Panc1 (cell line): ENCODE measurements around the gene MAPKBP1. TPM values are rescaled to one million over a fixed set of nuclear protein-coding genes. Genes with fewer than 3 reads are reported as not detected.

ENCODE experiments used
- ATAC-seq: fragments of 200-7000 bp; cut with Tn5 transposase; 2 replicates; pipeline ENCODE4 v1.9.1; 2020; ENCODE audit warnings: mild to moderate bottlenecking, moderate library complexity
- BruUV-seq: library from RNA; stranded (reverse); fragments of 400-500 nt; replicated peaks from 2 replicates; lab custom pipeline; 2021; lab: Mats Ljungman, UMichigan
- CTCF ChIA-PET: fragments of 300-600 bp; sonication (Branson Sonifier 250); formaldehyde crosslinking; loops from one replicate; lab custom pipeline; 2022; ENCODE audit warnings: antibody characterized with exemption; lab: Charles Lee
- POLR2A ChIA-PET: fragments of 300-600 bp; sonication (Branson Sonifier 250); formaldehyde crosslinking; loops from one replicate; lab custom pipeline; 2022; ENCODE audit warnings: antibody characterized with exemption; lab: Charles Lee
- DNase-seq: peaks from one replicate; pipeline ENCODE4 v3.0.0-alpha.2; 2010; ENCODE audit warnings: low read depth, low spot score
- H3K27ac ChIP-seq: 2 replicates; pipeline ENCODE4 v1.5.1; 2011; ENCODE audit warnings: mild to moderate bottlenecking, low read length, inconsistent platforms
- H3K27me3 ChIP-seq: fragments of 200-500 bp; sonication (Bioruptor generic); 2 replicates; pipeline ENCODE4 v1.6.0; 2014; ENCODE audit warnings: low read length, inconsistent platforms; ENCODE audit not compliant: control insufficient read depth, insufficient read depth
- H3K36me3 ChIP-seq: fragments of 200-500 bp; sonication (Bioruptor generic); 2 replicates; pipeline ENCODE4 v1.5.1; 2014; ENCODE audit warnings: inconsistent platforms, mild to moderate bottlenecking, low read length, moderate library complexity; ENCODE audit not compliant: control insufficient read depth, insufficient read depth
- H3K4me1 ChIP-seq: 2 replicates; pipeline ENCODE4 v1.5.1; 2011; ENCODE audit warnings: inconsistent platforms, mild to moderate bottlenecking, low read length, moderate library complexity; ENCODE audit not compliant: control insufficient read depth, insufficient read depth
- H3K4me3 ChIP-seq, 2 experiments: 2 replicates each; pipeline ENCODE4 v1.5.1; 2011 to 2012; ENCODE audit warnings: low read depth in 2 of 2, low read length in 2 of 2, mild to moderate bottlenecking in 2 of 2, inconsistent platforms in 1 of 2, moderate library complexity in 1 of 2
- H3K9me3 ChIP-seq: fragments of 200-500 bp; sonication (Bioruptor generic); 2 replicates; pipeline ENCODE4 v1.5.1; 2014; ENCODE audit warnings: low read depth, mild to moderate bottlenecking, inconsistent platforms, low read length, moderate library complexity; ENCODE audit not compliant: control insufficient read depth, insufficient read depth
- CTCF ChIP-seq: fragments of 450-650 bp; IDR thresholded peaks from 2 replicates; pipeline ENCODE4 v1.5.1; 2017; ENCODE audit warnings: mild to moderate bottlenecking
- POLR2AphosphoS5 ChIP-seq: IDR thresholded peaks from 2 replicates; pipeline ENCODE4 v1.6.1; 2012; ENCODE audit warnings: mild to moderate bottlenecking, low read depth, low read length, moderate library complexity
- SIN3A ChIP-seq: IDR thresholded peaks from 2 replicates; pipeline ENCODE4 v1.6.1; 2012; ENCODE audit warnings: low read depth, mild to moderate bottlenecking, low read length, moderate library complexity, borderline replicate concordance; ENCODE audit not compliant: insufficient read depth
- TCF7L2 ChIP-seq: IDR thresholded peaks from 2 replicates; pipeline ENCODE4 v1.6.1; 2011; ENCODE audit warnings: mild to moderate bottlenecking, low read depth, low read length, inconsistent platforms
- in situ Hi-C: cut with HindIII; loops from 2 replicates; pipeline ENCODE4 v1.10.0; 2016; ENCODE audit warnings: low sequenced_read_pairs, low pct_unique_long_range_greater_than_20kb
- intact Hi-C: fragments of 100-400 bp; cut with micrococcal nuclease; formaldehyde crosslinking; loops from one replicate; pipeline ENCODE4 v1.10.0; 2022; ENCODE audit not compliant: unreplicated experiment
- total RNA-seq: library from RNA; stranded (reverse); gene quantifications from one replicate; pipeline ENCODE4 v1.2.1, GENCODE V29; 2021; ENCODE audit not compliant: unreplicated experiment
- TF ChIP-seq, protein P1 (sequence below), 2 experiments: IDR thresholded peaks; 2 replicates each; pipeline ENCODE4 v1.6.1; 2011 to 2012; ENCODE audit warnings: low read depth in 2 of 2, control low read depth in 1 of 2, low read length in 1 of 2, mild to moderate bottlenecking in 1 of 2, moderate library complexity in 1 of 2; ENCODE audit not compliant: insufficient read depth in 1 of 2

The MAPKBP1 gene
- total RNA-seq, 1 experiment from 2014 or later = 38.4 TPM

DNA sequence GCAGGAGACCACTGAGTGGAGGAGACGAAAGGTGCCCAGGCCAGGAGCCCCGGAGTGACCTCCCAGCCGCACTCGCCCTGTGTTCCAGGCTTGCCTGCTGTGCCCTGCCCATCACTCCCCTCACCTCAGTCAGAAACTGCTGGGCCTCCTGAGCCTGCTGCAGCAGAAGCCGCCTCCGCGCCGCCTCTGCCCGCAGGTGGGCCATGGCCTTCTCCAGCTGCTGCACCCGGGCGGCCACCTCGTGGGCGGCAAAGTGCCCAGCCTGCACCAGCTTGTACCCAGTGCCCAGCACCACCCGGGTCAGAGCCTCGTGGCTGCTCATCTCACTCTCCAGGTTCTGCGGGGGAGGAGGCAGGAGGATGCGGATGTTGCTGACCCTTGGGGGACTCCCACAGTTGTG, 82.0 kb downstream of the MAPKBP1 start:
- TF ChIP-seq POLR2AphosphoS5 = no peak
- no peak for TF ChIP-seq SIN3A
- TF ChIP-seq TCF7L2 = no peak
- TF ChIP-seq, protein P1, sequence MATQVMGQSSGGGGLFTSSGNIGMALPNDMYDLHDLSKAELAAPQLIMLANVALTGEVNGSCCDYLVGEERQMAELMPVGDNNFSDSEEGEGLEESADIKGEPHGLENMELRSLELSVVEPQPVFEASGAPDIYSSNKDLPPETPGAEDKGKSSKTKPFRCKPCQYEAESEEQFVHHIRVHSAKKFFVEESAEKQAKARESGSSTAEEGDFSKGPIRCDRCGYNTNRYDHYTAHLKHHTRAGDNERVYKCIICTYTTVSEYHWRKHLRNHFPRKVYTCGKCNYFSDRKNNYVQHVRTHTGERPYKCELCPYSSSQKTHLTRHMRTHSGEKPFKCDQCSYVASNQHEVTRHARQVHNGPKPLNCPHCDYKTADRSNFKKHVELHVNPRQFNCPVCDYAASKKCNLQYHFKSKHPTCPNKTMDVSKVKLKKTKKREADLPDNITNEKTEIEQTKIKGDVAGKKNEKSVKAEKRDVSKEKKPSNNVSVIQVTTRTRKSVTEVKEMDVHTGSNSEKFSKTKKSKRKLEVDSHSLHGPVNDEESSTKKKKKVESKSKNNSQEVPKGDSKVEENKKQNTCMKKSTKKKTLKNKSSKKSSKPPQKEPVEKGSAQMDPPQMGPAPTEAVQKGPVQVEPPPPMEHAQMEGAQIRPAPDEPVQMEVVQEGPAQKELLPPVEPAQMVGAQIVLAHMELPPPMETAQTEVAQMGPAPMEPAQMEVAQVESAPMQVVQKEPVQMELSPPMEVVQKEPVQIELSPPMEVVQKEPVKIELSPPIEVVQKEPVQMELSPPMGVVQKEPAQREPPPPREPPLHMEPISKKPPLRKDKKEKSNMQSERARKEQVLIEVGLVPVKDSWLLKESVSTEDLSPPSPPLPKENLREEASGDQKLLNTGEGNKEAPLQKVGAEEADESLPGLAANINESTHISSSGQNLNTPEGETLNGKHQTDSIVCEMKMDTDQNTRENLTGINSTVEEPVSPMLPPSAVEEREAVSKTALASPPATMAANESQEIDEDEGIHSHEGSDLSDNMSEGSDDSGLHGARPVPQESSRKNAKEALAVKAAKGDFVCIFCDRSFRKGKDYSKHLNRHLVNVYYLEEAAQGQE (IDR thresholded peaks at IDR 0.05; ENCODE audit: insufficient read depth in 1 of 2, low read depth in 2 of 2, low read length in 1 of 2) = no peak
- no peak for TF ChIP-seq CTCF
- no peaks in the 10 kb centered on the region for H3K36me3 ChIP-seq
- H3K27me3 ChIP-seq = no peaks in the 10 kb centered on the region
- H3K27ac ChIP-seq = no peak overlapping the region
- intact Hi-C loops (no loop called here), in situ Hi-C loops (no loop called here)
- DNase-seq = no peak
- ATAC-seq = no peak
- ChIA-PET POLR2A (no interaction called here), CTCF (no interaction called here)
- no peaks in the 10 kb centered on the region for H3K9me3 ChIP-seq
- no peak overlapping the region for H3K4me3 ChIP-seq
- BruUV-seq = no TSS peak
- H3K4me1 ChIP-seq = no peaks in the 10 kb centered on the region

GRCh38 chr15:41856716-41857115, 82.4 kb downstream of the MAPKBP1 start:
- TF ChIP-seq TCF7L2 = no peak
- TF ChIP-seq, protein P1 (IDR thresholded peaks at IDR 0.05; ENCODE audit: insufficient read depth in 1 of 2, low read depth in 2 of 2, low read length in 1 of 2) = no peak
- TF ChIP-seq CTCF = no peak
- TF ChIP-seq POLR2AphosphoS5 = no peak
- no peak for TF ChIP-seq SIN3A
- CTCF ChIA-PET = no interaction called here
- no TSS peak for BruUV-seq
- Histone ChIP-seq H3K4me1 (no peaks in the 10 kb centered on the region), H3K36me3 (no peaks in the 10 kb centered on the region), H3K27ac (no peak overlapping the region), H3K4me3 (no peak overlapping the region), H3K9me3 (no peaks in the 10 kb centered on the region), H3K27me3 (no peaks in the 10 kb centered on the region)
- in situ Hi-C loops (no loop called here), intact Hi-C loops (no loop called here)
- no peak for DNase-seq
- POLR2A ChIA-PET = no interaction called here
- no peak for ATAC-seq
